ENCODE data around the gene PCDHGA3. TPM values are rescaled to one million over a fixed set of nuclear protein-coding genes. Genes with fewer than 3 reads are reported as not detected.

Gene PCDHGA3
- total and polyA plus RNA-seq, 2 of the 13 experiments (the other 11 are each of a cell fraction or from before 2014, with no cell fraction given): 0.05 TPM; not detected in 1

- TF ChIP-seq ZNF570 (CRISPR knock-in tag; IDR thresholded peaks at IDR 0.05; ENCODE audit: borderline replicate concordance) (no peak), SALL1 (CRISPR knock-in tag; IDR thresholded peaks at IDR 0.05) (no peak), TAF15 (IDR thresholded peaks at IDR 0.05; ENCODE audit: low read depth, low read length, poor library complexity, severe bottlenecking) (no peak), HMGXB4 (CRISPR knock-in tag; IDR thresholded peaks at IDR 0.05; ENCODE audit: borderline replicate concordance in 1 of 2, low read depth in 1 of 2) (peak in 1 of 2 experiments; percentile 62; a peak in 1 of 4 replicates), NRL (CRISPR knock-in tag; IDR thresholded peaks at IDR 0.05; ENCODE audit: borderline replicate concordance) (no peak), ZNF629 (CRISPR knock-in tag; conservative IDR thresholded peaks at IDR 0.05) (no peak)
Measured at GRCh38 chr5:141359790-141360426, 16.3 kb downstream of the PCDHGA3 start, which contains the start of gene PCDHGB2 (continued).

GRCh38 chr5:141360685-141361084 lies 17.1 kb downstream of the PCDHGA3 start:
- Histone ChIP-seq H3K9me3 (ENCODE audit: low read length) (peaks cover 51% of the 10 kb centered on the region), H3K36me3 (replicated peaks in 1 of 2; ENCODE audit: control insufficient read depth in 1 of 2, insufficient read depth in 2 of 2, low read length in 2 of 2) (no peaks in the 10 kb centered on the region), H3K27ac (ENCODE audit: extremely low read length, insufficient read depth, low read length) (no peak overlapping the region), H3K79me2 (ENCODE audit: insufficient read depth, low read length) (no peaks in the 10 kb centered on the region), H3K4me1 (ENCODE audit: insufficient read depth, low read length) (no peaks in the 10 kb centered on the region), H3K4me3 (replicated peaks in 1 of 3; ENCODE audit: insufficient read depth in 1 of 3, low read depth in 2 of 3, low read length in 3 of 3) (peak overlapping the region in 1 of 3 experiments; percentile 63; a peak in 1 of 6 replicates), H3K9ac (ENCODE audit: insufficient read depth, low read depth, low read length) (no peak overlapping the region), H4K20me1 (ENCODE audit: insufficient read depth, low read length) (no peaks in the 10 kb centered on the region), H3K4me2 (ENCODE audit: low read depth, low read length) (peak overlapping the region; percentile 31), H2AFZ (ENCODE audit: low read length) (no peak overlapping the region), H3K27me3 (ENCODE audit: control insufficient read depth in 1 of 2, insufficient read depth in 2 of 2, low read length in 2 of 2) (no peaks in the 10 kb centered on the region)
- ATAC-seq (no peak), FAIRE-seq (no peak), DNase-seq (ENCODE audit: low spot score) (no peak)
- in situ Hi-C loops (cut with HindIII; ENCODE audit: extremely low pct_ligation_motif_present, low pct_unique_long_range_greater_than_20kb): no loop called here
- intact Hi-C loops (cut with micrococcal nuclease; ENCODE audit: unreplicated experiment): no loop called here
- ChIA-PET POLR2A (interaction anchor here (0.8 kb wide), 1 partner anchor 203 kb away, joined by 4 read pairs; no protein-coding TSS in a partner anchor), CTCF (ENCODE audit: low intra/inter-chr PET ratio, low total read pairs) (interaction anchor here (1.6 to 1.8 kb wide), 2 partner anchors 164 to 203 kb away, joined by 5 to 10 read pairs; no protein-coding TSS in a partner anchor)
- BruUV-seq (replicated peaks): no TSS peak
- 58% methylated on average over 13 of the region's 15 CpGs for whole genome bisulfite sequencing (ENCODE audit: low lambda C conversion rate)
- no peak for TF ChIP-seq NR2F2 (IDR thresholded peaks at IDR 0.05; ENCODE audit: borderline replicate concordance, low read depth)
- no peak for TF ChIP-seq MIXL1 (CRISPR knock-in tag; IDR thresholded peaks at IDR 0.05)
- TF ChIP-seq, protein P1, sequence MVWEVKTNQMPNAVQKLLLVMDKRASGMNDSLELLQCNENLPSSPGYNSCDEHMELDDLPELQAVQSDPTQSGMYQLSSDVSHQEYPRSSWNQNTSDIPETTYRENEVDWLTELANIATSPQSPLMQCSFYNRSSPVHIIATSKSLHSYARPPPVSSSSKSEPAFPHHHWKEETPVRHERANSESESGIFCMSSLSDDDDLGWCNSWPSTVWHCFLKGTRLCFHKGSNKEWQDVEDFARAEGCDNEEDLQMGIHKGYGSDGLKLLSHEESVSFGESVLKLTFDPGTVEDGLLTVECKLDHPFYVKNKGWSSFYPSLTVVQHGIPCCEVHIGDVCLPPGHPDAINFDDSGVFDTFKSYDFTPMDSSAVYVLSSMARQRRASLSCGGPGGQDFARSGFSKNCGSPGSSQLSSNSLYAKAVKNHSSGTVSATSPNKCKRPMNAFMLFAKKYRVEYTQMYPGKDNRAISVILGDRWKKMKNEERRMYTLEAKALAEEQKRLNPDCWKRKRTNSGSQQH (CRISPR knock-in tag; IDR thresholded peaks at IDR 0.05; ENCODE audit: low read depth): no peak
- TF ChIP-seq TBP (CRISPR knock-in tag; IDR thresholded peaks at IDR 0.05): no peak
- TF ChIP-seq YEATS4 (CRISPR knock-in tag; IDR thresholded peaks at IDR 0.05; ENCODE audit: borderline replicate concordance): no peak
- no peak for TF ChIP-seq RBFOX2 (IDR thresholded peaks at IDR 0.05; ENCODE audit: low read depth, low read length)
- no peak for TF ChIP-seq RCOR2 (CRISPR knock-in tag; IDR thresholded peaks at IDR 0.05)
- no peak for TF ChIP-seq ZNF598 (CRISPR knock-in tag; IDR thresholded peaks at IDR 0.05; ENCODE audit: borderline replicate concordance)
- TF ChIP-seq ZNF883 (CRISPR knock-in tag; IDR thresholded peaks at IDR 0.05; ENCODE audit: not compliant biosample characterization): no peak
- TF ChIP-seq ZZZ3 (CRISPR knock-in tag; IDR thresholded peaks at IDR 0.05; ENCODE audit: borderline replicate concordance): no peak
- TF ChIP-seq ISX (CRISPR knock-in tag; conservative IDR thresholded peaks at IDR 0.05): no peak
- TF ChIP-seq, protein P2, sequence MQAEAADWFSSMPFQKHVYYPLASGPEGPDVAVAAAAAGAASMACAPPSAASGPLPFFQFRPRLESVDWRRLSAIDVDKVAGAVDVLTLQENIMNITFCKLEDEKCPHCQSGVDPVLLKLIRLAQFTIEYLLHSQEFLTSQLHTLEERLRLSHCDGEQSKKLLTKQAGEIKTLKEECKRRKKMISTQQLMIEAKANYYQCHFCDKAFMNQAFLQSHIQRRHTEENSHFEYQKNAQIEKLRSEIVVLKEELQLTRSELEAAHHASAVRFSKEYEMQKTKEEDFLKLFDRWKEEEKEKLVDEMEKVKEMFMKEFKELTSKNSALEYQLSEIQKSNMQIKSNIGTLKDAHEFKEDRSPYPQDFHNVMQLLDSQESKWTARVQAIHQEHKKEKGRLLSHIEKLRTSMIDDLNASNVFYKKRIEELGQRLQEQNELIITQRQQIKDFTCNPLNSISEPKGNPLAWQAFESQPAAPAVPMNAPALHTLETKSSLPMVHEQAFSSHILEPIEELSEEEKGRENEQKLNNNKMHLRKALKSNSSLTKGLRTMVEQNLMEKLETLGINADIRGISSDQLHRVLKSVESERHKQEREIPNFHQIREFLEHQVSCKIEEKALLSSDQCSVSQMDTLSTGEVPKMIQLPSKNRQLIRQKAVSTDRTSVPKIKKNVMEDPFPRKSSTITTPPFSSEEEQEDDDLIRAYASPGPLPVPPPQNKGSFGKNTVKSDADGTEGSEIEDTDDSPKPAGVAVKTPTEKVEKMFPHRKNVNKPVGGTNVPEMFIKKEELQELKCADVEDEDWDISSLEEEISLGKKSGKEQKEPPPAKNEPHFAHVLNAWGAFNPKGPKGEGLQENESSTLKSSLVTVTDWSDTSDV (CRISPR knock-in tag; IDR thresholded peaks at IDR 0.05): no peak

Measured in HepG2 (cell line).